HG03575 (cell line): ENCODE results near the gene FBXL4.

Experiments used
- ATAC-seq: cut with Tn5 transposase; IDR thresholded peaks from one replicate; pipeline ENCODE4 v1.9.1; 2021; ENCODE audit not compliant: unreplicated experiment, insufficient number of reproducible peaks, low FRiP score; ENCODE audit errors: extremely low read depth

FBXL4 gene

DNA sequence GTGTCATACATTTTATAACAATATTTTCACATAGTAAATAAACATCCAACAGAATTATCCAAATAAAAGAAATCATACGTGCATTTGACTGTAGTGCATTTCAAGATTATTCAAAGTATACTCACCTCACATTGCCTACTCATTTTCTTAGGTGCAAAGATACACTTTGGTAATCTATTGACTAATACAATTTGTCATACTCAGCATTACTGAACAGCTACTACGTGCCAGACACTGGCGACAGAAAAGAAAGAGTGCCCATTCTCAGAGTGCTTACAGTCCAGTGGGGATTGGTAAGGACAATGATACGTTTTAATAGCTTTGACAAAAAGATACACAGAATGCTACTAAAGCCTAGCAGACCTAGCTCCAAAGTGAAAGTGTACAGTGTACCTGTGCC lies 42.0 kb downstream of the FBXL4 start:
- no peak for ATAC-seq

DNA sequence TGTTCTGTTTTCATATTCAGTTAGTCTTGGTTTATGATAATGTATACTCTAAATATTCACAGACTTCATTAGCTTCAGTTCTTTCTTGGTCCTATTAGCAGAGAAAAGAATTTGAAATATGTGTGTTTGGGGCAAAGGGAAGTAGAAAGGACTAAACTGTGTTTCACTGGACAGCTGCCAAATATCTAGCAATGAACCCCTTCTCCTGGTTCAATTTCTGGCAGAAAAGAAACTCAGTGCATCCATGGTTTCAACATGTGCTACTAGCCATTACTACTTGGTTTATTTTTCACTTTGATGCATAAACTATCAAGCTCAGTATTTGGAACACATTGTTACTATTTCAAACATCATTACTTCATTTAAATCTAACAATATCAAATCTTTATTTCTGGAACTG lies 43.6 kb downstream of the FBXL4 start:
- no peak for ATAC-seq

DNA sequence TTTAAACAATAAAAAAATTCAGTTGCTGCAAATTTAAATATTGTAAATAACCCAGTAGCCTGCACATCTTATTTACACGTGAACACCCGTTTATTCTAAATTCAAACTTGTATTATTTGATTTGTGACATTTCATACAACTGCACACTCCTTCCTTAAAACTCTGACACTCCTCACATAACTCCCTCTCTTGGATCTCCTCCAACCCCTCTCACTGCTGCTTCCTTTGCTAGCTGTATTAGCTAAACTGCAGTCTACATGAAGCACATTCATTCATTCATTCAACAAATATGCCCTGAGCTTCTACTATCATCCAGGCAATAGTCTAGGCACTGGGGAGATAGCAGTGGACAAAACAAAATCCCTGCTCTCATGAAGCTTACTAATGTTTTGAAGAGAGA lies 47.0 kb downstream of the FBXL4 start:
- no peak for ATAC-seq

DNA sequence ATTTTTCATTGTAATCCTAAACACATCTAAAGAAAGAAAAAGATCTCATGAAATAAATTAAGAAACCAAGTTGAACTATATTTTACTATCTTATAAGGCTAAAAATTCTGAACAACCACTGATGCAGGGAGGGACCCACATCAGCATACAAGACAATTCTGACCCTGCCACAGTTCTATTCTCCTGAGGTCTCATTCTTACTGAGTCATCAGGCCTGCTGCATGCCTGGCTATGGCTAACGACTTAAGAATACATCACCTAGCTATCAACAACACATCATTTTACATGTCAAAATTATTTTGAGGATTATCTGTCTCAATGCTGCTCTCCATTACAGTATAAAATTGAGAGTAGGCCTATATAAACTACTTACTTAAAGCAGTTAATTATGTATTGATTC lies 52.9 kb downstream of the FBXL4 start:
- no peak for ATAC-seq

GRCh38 chr6:98887650-98888049 lies 60.1 kb downstream of the FBXL4 start:
- ATAC-seq = no peak

DNA sequence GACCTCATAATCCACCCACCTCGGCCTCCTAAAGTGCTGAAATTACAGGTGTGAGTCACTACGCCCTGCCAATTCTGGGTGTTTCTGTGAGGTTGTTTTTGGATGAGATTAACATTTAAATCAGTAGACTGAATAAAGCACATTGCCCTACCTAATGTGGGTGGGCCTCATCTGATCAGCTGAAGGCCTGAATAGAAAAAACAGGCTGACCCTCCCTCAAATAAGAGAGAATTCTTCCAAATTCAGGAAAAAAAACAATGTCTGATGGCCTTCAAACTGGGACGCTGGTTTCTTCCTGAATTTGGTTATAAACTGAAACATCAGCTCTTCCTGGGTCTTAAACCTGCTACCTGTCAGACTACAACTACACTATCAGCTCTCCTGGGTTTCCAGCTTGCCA lies 62.4 kb downstream of the FBXL4 start:
- no peak for ATAC-seq

DNA sequence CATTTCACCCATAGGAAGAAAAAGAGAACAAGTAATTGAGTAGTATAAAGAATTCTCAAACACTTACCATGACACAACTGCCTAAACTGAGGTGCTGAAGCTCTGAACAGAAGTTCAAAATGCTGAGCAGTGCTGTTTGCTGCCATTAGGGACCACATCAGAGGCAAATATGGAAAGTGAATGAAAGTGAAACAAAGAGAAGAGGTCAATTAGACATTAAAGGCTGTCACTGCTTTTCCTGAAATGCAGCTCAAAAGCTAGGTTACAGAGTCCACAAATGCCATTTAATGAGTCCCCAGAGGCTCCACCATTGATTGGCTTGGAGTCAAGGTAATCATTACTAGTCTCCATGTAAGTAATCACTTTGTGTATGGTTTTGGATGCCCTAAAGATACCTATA lies 67.3 kb downstream of the FBXL4 start:
- ATAC-seq = peak; percentile 73

DNA sequence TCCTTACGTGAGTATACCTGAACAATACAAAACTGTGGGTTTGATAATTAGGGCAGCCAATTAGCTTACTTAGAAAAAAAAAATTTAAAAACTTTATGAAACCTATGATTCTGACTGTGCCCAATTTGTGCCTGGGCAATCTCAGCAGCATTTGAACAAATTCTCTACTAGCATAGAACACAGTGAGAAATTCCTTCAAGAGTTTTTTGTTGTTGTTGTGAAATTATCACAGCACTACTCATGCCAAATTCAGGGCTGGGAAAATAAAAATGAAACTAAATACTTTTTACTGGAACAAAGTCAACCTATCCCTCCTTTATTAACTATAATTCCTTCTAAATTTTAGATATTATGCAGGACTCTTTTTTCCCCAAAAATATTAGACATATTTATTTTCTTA lies 70.5 kb downstream of the FBXL4 start:
- ATAC-seq = no peak

DNA sequence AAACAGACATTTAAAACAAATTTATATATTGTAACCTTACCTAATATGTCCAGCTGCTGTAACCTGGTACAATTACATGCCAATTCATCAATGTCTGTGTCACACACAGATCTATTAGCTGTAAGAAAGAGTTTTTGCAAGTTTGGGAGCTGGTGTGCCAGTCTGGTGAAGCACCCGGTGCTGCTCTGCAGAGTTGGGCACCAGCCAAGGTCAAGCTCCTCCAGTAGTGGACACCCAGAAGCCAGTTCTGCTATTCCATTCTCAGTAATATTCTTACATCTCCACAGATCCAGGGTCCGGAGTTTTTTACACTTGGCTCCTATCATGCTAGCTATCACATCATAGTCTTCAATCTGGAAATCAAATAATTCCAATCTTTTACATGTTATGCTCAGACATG lies 72.4 kb downstream of the FBXL4 start:
- ATAC-seq = no peak

GRCh38 chr6:98871821-98872220 lies 75.9 kb downstream of the FBXL4 start:
- ATAC-seq = no peak

DNA sequence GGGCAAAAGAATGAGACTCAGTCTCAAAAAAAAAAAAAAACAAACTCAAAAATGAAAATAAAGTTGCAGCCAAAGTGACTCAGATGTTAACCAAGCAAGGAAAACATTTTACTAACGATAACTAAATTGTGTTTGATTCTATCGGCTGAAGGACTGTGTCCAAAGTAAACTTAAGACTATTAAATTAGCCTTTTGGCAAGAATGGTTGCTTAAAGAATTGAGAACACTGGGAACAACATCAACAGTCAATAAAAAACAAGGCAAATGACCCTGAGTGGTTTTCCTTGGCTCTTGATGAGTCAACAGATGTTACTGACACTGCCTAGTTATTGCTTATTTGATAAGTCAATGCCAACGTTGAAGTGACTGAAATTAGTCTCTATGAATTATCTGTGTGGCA lies 76.7 kb downstream of the FBXL4 start:
- no peak for ATAC-seq

GRCh38 chr6:98864497-98864896 lies 83.2 kb downstream of the FBXL4 start:
- no peak for ATAC-seq

GRCh38 chr6:98848539-98849242 lies 99.1 kb downstream of the FBXL4 start:
- no peak for ATAC-seq

DNA sequence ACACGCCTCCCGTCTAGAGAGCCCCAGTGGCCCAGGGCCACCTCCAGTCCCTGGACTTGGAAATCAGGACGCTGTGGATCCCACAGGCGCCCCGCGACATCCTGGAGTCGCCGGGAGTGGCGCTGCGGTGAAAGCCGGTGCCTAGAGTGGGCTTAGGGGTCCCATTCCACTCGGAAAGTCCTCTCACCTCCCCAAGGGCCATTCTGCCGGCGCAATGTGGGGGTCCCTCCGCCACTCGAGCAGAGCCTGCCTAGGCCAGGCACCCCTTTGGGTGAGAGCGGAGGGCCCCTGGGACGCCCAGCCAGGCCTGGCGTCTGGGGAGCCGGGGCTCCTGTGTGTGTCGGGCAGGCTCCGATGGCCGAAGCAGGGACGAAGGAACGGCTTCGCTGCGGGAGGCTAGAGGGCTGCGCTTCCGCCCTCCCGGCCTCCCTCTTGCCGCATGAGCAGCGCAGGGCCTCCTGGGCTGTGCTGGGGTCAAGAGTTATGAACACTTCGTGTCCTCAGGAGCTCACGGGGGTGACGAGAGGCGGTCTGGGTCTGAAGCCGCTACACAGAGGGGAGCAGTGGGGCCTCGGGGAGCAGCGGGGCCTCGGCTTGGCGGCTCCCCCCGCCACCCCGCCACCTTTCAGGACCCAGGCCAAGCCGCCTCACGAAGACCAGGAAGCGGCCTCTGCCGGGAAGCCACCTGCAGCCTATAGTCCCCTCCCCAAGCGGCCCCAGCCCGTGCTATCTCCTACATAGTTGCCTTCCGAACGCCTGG lies 99.8 kb downstream of the FBXL4 start:
- no peak for ATAC-seq

DNA sequence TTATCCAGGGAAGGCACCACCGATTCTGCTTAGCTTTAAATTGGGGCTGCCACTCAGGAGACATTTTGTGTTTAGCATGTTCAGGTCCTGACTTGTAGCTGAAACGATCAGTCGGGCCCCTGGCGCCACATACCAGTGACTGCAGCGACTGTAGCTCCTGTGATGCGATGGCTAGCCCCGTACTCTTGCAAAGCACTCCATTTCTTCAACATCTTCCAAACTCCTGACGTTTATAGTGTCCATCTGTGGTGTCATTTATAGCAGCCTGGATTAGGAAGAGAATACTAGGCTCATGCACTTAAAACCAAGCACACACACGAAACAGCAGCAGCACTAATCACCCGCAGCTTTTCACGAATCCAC lies 100.3 kb downstream of the FBXL4 start:
- no peak for ATAC-seq

- ATAC-seq = no peak
Measured at GRCh38 chr6:98846021-98846380, 101.7 kb downstream of the FBXL4 start.

DNA sequence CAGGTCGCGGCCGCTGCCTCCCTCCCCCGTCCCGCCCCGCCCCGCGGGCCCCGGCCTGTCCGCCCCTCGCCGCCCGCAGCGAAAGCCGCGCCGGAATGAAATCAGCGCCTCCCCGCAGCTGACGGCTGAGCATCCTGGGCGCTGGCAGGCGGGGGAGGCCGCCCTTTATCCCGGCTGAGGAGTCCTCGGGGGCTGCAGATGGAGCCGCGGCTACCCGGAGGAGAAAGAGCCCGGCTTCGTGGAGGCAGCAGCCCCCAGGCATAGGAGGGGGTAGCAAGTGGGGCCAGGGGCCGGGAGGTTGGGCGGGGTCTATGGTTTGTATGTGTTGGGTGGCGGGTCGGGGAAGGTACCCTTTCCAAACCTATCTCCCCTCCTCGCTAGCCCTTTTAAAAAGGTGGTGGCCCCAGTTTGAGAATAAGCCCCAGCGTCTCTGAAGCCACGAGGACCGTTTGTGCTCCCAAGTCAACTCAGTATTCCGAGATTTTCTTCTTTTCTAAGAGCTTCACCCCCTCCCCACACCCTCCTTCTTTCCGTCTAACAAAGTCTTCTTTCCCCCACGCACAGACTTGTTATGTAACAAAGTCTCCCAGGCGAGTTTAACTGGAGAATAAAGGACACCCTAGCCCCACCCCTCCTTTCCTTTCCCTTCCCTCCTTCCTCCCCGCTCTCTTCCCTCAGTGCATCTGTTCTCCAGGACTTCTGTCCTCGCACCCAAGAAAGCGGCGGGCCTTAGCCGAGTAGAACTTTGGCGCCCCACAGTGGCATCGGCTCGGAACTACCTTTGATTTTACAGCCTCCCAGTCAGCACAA lies 102.3 kb downstream of the FBXL4 start:
- no peak for ATAC-seq

DNA sequence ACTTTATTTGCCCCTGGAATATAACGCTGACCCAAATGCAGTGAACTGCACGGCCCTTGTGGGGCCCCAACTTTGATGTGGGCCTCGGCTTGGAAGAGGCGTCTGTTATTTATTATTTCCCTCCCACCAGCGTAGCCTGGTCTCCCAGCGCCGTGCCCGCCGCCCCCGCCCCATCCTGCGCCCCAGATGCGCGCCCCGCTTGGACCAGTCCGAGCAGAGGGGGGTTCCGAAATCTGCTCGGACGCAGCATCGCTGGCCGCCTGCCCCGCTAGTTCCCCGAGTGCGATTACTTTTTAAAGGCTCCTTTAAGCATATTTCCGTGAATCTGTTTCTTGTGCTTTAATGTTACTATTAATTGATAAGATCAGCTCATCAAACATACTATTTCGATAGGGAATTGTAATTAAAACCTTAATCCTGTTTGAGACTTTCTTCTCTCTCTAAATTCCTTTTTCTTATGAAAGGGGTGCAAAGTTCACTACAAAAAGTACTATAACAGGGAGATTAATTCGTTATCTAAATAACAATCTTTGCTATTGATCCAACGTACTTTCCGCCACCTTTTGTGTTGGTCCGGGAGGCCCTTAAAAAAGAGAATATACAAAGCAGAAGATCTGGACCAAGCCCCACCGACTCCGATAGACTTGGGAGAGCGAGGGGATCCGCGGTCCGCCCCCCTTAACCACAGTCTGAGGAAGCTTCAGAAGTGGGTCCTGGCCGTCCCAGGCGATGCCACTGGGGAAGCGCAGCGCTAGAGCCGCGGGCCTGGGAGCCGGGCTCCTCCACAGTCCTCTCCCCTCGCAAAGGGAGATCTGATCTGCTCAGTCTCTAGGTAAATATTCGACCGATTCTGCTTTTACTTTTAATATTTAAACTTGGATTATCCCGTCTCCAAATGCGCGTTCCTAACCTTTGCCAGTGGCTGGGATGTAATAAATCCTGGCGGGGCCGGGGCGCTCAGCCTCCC lies 103.2 kb downstream of the FBXL4 start:
- no peak for ATAC-seq
